Endothelial cell (in vitro differentiated cells): ENCODE measurements around the gene RAB35. TPM values are rescaled to one million over a fixed set of nuclear protein-coding genes. Genes with fewer than 3 reads are reported as not detected.

Experiments used
- DNase-seq: peaks from one replicate; pipeline ENCODE4 v3.0.0; 2021; ENCODE audit warnings: low spot score
- H3K27ac Mint-ChIP-seq: one replicate; pipeline ENCODE4 v1.8.0; 2021; ENCODE audit warnings: mixed read lengths, inconsistent platforms; ENCODE audit not compliant: unreplicated experiment
- H3K27me3 Mint-ChIP-seq: one replicate; pipeline ENCODE4 v1.8.0; 2021; ENCODE audit warnings: mild to moderate bottlenecking, moderate library complexity, mixed read lengths, inconsistent platforms; ENCODE audit not compliant: unreplicated experiment
- H3K36me3 Mint-ChIP-seq: one replicate; pipeline ENCODE4 v1.8.0; 2021; ENCODE audit warnings: mild to moderate bottlenecking, low read depth, mixed read lengths, inconsistent platforms; ENCODE audit not compliant: unreplicated experiment
- H3K4me1 Mint-ChIP-seq: one replicate; pipeline ENCODE4 v1.8.0; 2021; ENCODE audit warnings: mild to moderate bottlenecking, mixed read lengths, inconsistent platforms; ENCODE audit not compliant: unreplicated experiment
- H3K4me3 Mint-ChIP-seq: one replicate; pipeline ENCODE4 v1.8.0; 2021; ENCODE audit warnings: mild to moderate bottlenecking, mixed read lengths, inconsistent platforms; ENCODE audit not compliant: unreplicated experiment
- H3K9me3 Mint-ChIP-seq: one replicate; pipeline ENCODE4 v1.8.0; 2021; ENCODE audit warnings: mixed read lengths, inconsistent platforms; ENCODE audit not compliant: unreplicated experiment
- CTCF ChIP-seq: fragments of 200-600 bp; sonication (generic); IDR thresholded peaks from one replicate; pipeline ENCODE4 v1.5.0; 2021; ENCODE audit warnings: antibody characterized with exemption; ENCODE audit not compliant: unreplicated experiment
- total RNA-seq: library from RNA; stranded (reverse); fragmentation: NEBNext Ultra II Directional; extraction: Animal tissue kit (Norgen Biotek cat#: 25700); gene quantifications from one replicate; pipeline ENCODE4 v1.2.1, GENCODE V29; 2021; ENCODE audit not compliant: unreplicated experiment

RAB35 gene
- total RNA-seq, 1 donor from 2014 or later = 76.4 TPM

GRCh38 chr12:120106151-120106550 is 10.4 kb downstream of the RAB35 start:
- Mint-ChIP-seq H3K27ac (no peak overlapping the region), H3K4me3 (no peak overlapping the region), H3K27me3 (peaks cover 4% of the 10 kb centered on the region), H3K36me3 (peaks cover 19% of the 10 kb centered on the region), H3K9me3 (no peaks in the 10 kb centered on the region), H3K4me1 (peaks cover 29% of the 10 kb centered on the region)
- no peak for DNase-seq
- no peak for TF ChIP-seq CTCF

- TF ChIP-seq CTCF = no peak
- Mint-ChIP-seq H3K4me1 (peaks cover 20% of the 10 kb centered on the region), H3K9me3 (no peaks in the 10 kb centered on the region), H3K4me3 (no peak overlapping the region), H3K27ac (peak overlapping the region; percentile 70), H3K36me3 (peaks cover 16% of the 10 kb centered on the region), H3K27me3 (peaks cover 4% of the 10 kb centered on the region)
- no peak for DNase-seq
Observed at GRCh38 chr12:120103371-120103770, 13.2 kb downstream of the RAB35 start.

- H3K36me3 Mint-ChIP-seq = peaks cover 15% of the 10 kb centered on the region
- no peak overlapping the region for H3K4me3 Mint-ChIP-seq
- peaks cover 4% of the 10 kb centered on the region for H3K27me3 Mint-ChIP-seq
- no peak for TF ChIP-seq CTCF
- H3K27ac Mint-ChIP-seq = no peak overlapping the region
- H3K9me3 Mint-ChIP-seq = no peaks in the 10 kb centered on the region
- H3K4me1 Mint-ChIP-seq = peaks cover 20% of the 10 kb centered on the region
- no peak for DNase-seq
Observed at GRCh38 chr12:120103044-120103338, 13.6 kb downstream of the RAB35 start.

- Mint-ChIP-seq H3K4me3 (no peak overlapping the region), H3K27ac (no peak overlapping the region), H3K9me3 (no peaks in the 10 kb centered on the region), H3K36me3 (peaks cover 12% of the 10 kb centered on the region), H3K27me3 (peaks cover 4% of the 10 kb centered on the region), H3K4me1 (peaks cover 20% of the 10 kb centered on the region)
- DNase-seq = no peak
- TF ChIP-seq CTCF = no peak
Observed at GRCh38 chr12:120102189-120103043, 14.1 kb downstream of the RAB35 start.

GRCh38 chr12:120101617-120102016 is 14.9 kb downstream of the RAB35 start:
- Mint-ChIP-seq H3K4me3 (peak overlapping the region; percentile 69), H3K9me3 (no peaks in the 10 kb centered on the region), H3K4me1 (peaks cover 20% of the 10 kb centered on the region), H3K36me3 (peaks cover 12% of the 10 kb centered on the region), H3K27me3 (peaks cover 4% of the 10 kb centered on the region), H3K27ac (peak overlapping the region; percentile 9)
- no peak for DNase-seq
- no peak for TF ChIP-seq CTCF
